ENCODE results near the gene TMEM245.
"Not testable (repeated sequence)": the region's sequence is repeated elsewhere in the genome, so short reads cannot be mapped to it uniquely, and the experiment has no call there.

TMEM245 gene

DNA sequence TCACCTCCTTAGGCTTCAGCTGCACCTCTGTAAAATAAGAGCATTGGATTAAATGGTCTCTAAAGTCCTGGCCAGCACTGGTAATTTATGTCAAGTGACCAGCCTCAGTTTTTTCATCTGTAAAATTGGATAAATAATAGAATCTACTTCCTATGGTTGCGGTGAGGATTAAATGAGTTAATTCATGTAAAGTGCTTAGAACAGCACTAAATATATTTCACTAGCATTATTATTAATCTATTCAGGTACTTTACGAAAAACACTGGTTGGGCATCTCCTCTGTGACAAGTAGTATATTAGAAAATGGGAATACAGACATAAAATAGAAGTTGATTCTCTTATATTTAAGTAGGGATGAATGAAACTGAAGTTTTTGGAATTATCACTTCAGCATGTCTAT is 13.8 kb upstream of the TMEM245 start:
- no peak for DNase-seq (ENCODE audit: low read depth in 2 of 2)

- DNase-seq (ENCODE audit: low read depth in 2 of 2), result no peak
Observed at GRCh38 chr9:109132567-109133021, 12.8 kb upstream of the TMEM245 start.

DNA sequence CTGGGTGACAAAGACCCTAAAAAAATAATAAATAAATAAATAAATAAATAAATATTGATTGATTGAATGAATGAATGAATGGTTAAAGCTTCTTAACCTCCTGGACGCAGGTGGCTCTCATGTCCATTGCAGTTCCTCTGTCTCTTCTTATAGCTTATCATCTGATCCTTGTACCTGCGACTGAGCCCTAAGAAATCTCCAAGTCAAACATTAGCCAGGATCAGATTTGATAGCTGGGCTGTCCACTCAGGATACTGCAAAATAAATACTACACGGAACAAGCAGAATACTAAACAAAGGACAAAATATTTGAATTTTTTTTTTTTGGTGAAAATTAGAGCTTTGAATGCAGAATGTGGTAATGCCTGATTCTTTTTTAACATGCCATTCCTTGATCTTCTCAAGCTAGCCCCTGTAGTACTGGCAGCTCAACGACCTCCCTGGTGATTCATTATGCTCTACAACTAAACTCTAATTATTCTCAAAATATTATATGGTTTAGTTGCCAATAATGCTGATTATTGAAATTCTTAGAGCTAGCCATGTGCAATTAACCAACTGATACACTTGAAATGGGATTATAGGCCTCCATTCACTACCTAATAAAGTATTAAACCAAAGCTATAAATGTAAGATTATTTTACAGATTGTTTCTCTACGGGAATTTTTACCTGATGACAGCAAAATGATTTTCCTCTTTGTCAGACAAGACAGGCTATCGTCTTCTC is 9.9 kb upstream of the TMEM245 start:
- no peak for DNase-seq (ENCODE audit: low read depth in 2 of 2)

GRCh38 chr9:109126671-109127070 is 6.9 kb upstream of the TMEM245 start:
- not testable (repeated sequence) for DNase-seq (ENCODE audit: low read depth in 2 of 2)

- DNase-seq (ENCODE audit: low read depth in 2 of 2), result no peak
Observed at GRCh38 chr9:109124121-109124520, 4.4 kb upstream of the TMEM245 start.

DNA sequence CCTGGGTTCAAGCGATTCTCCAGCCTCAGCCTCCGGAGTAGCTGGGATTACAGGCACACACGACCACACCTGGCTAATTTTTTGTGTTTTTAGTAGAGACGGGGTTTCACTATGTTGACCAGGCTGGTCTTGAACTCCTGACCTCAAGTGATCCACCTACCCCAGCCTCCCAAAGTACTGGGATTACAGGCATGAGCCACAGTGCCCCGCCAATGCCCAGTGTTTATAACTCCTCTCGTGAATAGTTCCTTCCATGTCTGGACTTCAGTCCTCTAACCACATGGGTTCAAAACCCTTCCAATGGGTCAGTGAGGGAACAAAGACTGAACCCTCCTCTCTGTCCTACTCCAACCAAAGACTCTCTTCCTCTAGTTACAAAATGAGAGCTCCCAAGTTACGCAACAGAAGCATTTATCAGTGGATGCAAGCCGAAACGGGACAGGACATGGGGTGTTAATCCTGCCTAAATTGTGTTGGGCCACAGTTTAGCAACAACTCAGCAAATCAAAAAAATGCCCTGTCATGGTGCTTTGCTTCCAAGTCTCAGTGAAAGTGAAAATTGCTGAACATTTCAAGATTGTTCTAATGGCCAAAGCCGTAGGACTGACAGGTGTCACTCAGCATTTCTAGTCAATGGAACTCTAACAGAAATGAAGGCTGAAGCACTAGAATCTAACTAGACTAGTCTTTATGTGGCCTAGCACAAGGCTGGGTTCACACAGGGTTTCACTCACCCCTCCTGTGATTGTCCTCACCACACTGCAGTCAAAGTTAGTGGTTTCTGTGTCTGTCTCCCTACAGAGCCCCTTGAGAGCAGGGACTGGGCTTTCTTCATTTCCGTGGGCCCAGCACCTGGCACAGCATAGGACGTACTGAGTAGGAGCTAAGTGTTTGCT is 3.2 kb upstream of the TMEM245 start:
- no peak for DNase-seq (ENCODE audit: low read depth in 2 of 2)

GRCh38 chr9:109121232-109121796 is 1.6 kb upstream of the TMEM245 start:
- DNase-seq (ENCODE audit: low read depth in 2 of 2), result no peak

DNA sequence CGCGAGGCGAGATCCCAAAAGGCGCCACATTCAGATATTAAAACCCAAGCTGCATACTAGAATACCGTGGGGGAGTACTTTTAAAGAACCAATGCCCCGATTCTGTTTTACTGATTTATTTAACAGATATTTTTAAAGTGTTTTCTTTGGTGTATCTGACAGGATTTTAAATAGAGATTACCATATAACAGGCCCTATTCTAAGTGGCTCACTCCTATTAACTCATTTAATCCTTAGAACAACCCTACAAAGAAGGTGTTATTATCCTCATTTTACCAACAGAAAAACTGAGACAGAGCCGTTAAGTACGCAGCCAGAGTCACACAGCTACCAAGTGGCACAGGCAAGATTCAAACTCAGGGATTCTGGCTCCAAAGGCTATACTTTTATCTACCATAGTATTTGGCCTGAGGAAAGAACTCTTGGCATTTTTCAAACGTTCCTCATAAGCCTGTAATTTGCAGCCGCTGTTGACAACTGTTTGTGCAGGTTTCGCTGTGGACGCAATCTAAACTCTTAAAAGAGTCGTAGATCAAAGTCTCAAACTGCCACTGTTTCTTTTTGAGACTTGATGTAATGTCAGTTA is 550 bp upstream of the TMEM245 start:
- DNase-seq (ENCODE audit: low read depth in 2 of 2), result no peak

- DNase-seq (ENCODE audit: low read depth in 2 of 2), result no peak
Observed at GRCh38 chr9:109118808-109119438, 824 bp downstream of the TMEM245 start.

DNA sequence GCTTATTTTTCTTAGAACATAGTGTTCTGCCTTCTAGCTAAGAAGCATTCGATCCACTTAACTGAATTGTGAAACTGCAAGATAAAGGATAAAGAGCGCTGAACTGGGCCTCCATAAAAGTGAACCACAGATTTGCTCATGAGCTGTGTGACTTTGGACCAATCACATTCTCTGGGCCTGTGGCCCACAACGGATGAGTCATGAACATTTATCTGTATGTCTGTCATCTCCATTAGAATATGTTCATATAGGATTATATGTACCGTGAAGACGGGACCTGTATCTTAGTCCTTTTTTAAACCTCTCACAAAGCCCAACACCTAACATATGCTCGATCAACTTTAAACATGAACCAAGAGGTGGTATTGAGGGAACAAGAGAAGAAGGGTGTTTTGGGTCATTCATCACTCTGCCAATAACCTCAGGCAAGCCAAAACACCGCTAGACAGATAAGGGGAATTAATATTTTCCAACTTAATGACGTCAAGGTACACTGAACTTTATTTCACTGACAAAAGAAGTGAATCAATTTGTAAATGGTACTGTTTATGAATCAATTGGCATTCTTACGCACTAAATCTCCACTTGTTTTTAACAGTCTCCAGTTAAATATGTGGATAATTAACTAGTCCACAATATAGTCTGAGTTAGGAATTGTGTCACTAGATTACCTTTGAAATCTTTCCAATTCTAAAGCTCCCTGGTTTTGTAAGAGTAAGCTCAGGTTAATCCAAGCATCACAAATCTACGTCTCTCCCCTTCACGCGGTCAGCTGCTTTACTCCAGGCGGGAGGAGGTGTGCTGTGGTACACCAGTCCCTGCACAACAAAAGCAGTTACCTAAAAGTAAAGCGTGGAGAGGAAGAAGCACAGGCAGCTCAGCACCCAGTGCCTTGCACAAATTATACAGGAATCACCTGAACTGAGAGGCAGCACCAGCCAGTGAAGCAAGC is 1.6 kb downstream of the TMEM245 start:
- DNase-seq (ENCODE audit: low read depth in 2 of 2), result peak; percentile 22 to 48

- no peak for DNase-seq (ENCODE audit: low read depth in 2 of 2)
Observed at GRCh38 chr9:109115931-109116526, 3.7 kb downstream of the TMEM245 start.

DNA sequence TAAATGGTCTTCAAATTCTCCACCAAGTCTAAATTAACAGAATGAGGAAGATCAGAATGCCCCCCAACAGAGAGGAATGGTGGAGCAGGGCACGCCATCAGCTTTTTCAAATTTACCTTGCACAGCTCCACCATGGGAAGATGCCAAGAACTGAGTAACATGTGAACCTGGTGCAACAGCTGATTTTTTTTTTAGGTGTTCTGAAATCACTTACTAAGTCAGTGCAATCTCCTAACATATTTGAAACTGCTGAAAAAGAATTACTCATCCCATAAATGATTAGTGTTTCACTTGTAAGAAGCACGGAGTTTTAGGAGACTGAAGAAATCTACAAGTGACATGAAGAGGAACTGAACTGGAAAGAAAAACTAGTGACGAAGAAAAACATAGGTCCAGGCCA is 5.1 kb downstream of the TMEM245 start:
- no peak for DNase-seq (ENCODE audit: low read depth in 2 of 2)

GRCh38 chr9:109113892-109114609 is 5.7 kb downstream of the TMEM245 start:
- no peak for DNase-seq (ENCODE audit: low read depth in 2 of 2)

DNA sequence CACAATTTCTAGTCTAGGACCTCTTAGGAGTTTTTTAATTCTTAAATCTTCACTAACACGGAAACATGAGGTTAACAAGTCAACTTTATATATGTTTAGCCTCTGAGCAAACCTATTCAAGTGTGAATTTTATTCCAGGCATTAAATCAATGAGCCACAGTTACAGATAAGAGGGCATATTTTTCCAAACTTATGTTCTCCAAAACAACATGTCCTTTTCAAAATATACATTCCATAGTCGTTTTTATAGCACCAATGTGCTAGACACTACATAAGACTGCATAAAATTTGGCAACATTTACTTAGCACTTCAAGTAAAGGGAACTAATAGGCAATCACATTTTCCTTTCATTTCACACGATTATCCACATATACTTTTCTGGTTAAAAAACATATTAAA is 6.5 kb downstream of the TMEM245 start:
- no peak for DNase-seq (ENCODE audit: low read depth in 2 of 2)

DNA sequence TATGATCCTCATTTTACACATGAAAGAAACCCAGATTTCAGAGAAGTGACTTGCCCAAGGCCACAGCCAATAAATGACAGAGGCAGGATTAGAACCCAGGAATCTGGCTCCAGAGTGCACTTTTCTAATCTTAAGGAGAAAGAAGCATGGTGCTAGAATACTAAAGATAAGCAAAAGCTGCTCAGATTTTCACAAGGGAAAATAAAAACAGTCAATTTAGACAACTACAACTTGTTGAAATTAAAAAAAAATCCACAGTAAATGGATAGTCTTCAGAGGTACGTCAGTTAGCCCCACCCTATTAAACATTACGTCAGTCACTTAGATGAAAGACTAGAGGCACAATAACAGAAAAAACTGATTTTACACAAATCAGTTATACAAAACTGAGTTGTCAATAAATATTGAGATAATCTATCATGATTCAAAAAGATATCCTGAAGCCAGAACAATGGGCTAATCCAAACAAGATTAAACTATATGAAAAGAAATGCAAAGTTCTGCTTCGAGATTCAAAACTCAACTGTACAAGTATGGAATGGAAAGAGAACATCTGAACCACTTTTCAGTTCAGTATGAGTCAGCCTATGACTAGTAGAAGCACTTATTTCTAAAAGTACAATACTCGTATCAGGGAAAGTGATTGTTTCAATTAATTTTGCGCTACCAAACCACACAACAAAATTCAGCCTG is 9.3 kb downstream of the TMEM245 start:
- DNase-seq (ENCODE audit: low read depth in 2 of 2), result no peak

DNA sequence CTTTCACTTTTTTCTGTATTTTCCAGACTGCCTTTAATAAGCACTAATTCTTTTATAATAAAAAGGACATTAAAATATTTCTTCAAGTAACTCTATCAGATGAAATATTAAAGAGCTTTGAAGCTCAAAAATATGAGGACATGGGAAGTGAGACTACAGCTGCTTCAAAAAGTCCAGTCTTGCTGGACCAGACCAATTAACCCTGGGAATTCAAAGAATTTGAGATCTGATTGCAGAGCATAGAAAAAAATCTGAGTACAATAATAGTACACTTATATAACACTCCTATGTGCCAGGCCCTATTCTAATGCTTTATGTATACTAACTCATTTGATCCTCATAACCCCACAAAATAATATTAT is 9.8 kb downstream of the TMEM245 start:
- no peak for DNase-seq (ENCODE audit: low read depth in 2 of 2)

- DNase-seq (ENCODE audit: low read depth in 2 of 2), result no peak
Observed at GRCh38 chr9:109108318-109108717, 11.4 kb downstream of the TMEM245 start.

DNA sequence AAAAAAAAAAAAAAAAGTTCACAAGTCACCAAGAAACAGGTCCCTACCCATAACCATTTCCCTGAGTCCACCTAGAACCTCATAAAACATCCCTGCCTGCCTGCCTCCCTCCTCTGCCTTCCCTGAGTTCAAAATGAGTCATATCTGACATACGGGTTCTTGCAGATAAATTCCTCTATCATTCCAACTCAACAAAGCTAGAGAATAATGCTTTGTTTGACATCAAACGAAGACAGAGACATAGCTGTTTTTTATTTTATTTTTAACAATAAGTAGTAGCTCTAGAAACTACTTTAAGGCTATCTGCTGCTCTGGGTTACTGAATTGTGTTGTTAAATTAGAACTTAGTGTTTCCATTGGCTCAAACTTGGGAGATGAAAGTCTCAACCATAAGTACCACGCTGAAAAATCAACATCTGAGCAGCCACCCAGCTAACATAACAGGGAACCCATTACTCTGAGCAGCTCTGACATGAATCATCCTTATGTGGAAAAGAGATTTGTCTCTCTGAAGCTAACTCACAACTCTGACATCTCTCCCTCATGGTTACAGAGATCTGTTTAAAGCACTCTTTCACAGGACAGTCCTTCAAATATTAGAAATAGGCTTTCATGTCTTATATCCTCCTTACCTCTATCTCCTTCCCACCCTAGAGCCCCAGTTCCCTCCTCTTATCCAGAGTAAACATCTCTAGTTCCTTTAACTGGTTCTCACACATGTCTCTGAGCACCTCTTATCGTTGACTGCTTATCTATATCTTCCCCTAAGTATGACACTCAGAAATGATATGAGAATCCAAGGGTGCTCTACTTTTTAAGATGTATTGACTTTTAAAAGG is 12.1 kb downstream of the TMEM245 start:
- DNase-seq (ENCODE audit: low read depth in 2 of 2), result no peak

Data from stimulated activated CD8-positive, alpha-beta memory T cell treated with anti-CD3 and anti-CD28 coated beads, Interleukin-7, amount 100 ng/mL, for 4 hours (primary cell).